Measurements from ENCODE around the gene TMEM91.
"Not testable (repeated sequence)": the region's sequence is repeated elsewhere in the genome, so short reads cannot be mapped to it uniquely, and the experiment has no call there.

The TMEM91 gene

GRCh38 chr19:41353466-41354342 is 22.6 kb upstream of the TMEM91 start, which contains the start of gene TGFB1:
Gene TGFB1, minus strand, starts transcription at chr19:41353922. Its CDS starts 878 bp downstream, at chr19:41353044.
- DNase-seq, result no peak

DNA sequence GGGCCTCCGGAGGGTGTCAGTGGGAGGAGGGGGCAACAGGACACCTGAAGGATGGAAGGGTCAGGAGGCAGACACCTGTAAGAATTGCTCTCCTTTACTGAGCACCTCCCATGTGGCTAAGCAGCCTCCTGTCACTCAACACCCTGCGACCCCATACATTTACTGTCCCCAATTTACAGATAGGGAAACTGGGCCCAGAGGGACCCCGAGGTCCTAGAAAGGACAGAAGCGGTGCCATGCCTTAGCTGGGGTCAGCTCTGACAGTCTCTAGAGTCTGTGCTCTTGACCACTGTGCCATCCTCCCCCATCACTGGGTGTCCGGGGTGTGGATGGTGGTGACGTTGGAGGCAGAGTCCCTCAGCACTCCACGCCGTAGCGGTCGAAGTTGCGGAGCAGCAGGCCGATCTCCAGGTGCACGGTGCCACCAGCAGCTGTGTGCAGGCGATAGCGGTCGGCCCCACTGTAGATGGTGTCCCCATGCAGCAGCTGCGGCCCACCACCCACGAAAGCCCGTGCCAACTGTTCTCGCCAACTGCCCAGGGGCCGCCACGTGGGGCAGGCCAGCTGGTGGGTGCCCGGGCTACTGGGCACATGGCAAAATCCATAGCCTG is 21.9 kb upstream of the TMEM91 start:
- no peak for DNase-seq

GRCh38 chr19:41355035-41355434 is 21.3 kb upstream of the TMEM91 start:
- DNase-seq, result no peak

- DNase-seq, result no peak
Measured at GRCh38 chr19:41355802-41356201, 20.5 kb upstream of the TMEM91 start.

- no peak for DNase-seq
Measured at GRCh38 chr19:41356984-41357739, 19.2 kb upstream of the TMEM91 start.

- DNase-seq, result no peak
Measured at GRCh38 chr19:41357746-41358145, 18.6 kb upstream of the TMEM91 start.

- no peak for DNase-seq
Measured at GRCh38 chr19:41359741-41360140, 16.6 kb upstream of the TMEM91 start.

DNA sequence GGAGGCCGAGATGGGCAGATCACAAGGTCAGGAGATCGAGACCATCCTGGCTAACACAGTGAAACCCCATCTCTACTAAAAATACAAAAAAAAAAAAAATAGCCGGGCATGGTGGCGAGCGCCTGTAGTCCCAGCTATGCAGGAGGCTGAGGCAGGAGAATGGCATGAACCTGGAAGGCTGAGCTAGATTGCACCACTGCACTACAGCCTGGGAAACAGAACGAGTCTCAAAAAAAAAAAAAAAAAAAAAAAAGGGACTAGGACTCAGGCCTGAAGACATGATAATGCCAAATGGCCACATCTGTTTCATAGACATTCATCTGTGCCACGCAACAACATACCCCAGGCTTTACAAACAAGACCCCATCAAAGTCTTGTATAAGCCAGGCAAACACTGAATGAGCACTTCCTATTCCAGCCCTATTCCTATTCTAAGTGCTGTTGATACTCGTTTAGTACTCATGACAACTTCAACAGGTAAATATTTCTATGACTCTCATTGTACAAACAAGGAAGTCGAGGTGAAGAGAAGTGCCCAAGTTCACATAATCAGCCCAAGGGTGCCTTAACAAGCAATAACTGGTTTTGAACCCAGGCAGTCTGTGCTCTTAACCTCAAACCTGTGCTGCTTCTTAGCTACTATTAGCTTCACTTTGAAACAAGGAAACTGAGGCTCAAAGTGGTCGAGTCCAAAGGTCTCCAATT is 14.0 kb upstream of the TMEM91 start:
- DNase-seq, result no peak

GRCh38 chr19:41363371-41363752 is 13.0 kb upstream of the TMEM91 start:
- no peak for DNase-seq

- peak; percentile 94 for DNase-seq
Measured at GRCh38 chr19:41363753-41364523, 12.4 kb upstream of the TMEM91 start, which contains the start of gene B9D2. Gene B9D2, minus strand, starts transcription at chr19:41364149. Its CDS starts 630 bp downstream, at chr19:41363519.

DNA sequence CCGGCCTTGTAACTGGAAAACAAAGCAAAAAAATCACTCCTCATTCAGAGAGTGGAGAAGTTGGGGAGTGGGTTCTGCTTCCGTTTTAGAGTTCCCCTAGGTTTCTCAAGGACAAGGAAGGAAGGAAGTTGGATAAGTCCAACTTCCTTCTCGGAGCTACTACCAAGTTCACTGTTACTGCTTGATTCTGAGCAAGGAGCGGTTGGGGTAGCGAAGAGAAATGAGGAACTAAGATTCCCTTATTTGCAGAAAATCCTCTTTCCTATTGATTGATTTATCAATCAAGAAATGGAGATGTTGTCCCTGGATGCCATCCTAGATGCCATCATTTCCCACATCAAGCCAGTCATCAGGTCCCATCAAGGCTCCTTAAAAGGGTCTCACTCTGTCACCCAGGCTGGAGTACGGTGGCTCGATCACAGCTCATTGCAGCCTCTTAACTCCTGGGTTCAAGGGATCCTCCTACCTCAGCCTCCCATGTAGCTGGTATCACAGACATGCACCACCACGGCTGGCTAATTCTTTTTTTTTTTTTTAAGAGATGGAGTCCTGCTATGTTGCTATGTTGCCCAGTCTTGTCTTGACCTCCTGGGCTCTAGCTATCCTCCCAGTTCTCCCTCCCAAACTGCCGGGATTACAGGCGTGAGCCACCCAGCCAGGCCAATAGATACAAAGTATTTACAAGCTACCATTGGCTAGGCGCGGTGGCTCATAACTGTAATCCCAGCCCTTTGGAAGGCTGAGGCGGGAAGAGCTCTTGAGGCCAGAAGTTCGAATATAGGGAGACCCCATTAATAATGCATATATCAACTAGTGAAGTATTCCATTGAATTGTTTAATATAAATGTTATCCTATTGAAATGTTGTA is 11.6 kb upstream of the TMEM91 start:
- no peak for DNase-seq

DNA sequence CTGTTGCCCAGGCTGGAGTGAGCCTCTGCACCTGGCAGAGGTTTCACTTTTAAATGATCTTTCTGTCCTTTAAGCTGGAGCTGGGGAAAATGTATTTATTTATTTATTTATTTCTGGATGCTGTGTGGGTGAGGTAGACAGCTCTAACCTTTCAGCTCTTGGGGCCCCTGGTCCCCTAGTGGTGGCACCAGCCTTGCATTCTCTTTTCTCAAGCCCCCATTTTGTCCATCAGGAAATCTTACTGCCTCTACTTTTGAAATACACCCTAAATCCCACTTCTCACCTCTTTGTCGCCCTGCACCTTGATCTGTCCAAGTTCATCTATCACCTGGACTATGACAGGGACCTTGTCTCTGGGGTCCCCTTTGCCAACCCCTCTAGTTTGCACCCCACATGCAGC is 10.2 kb upstream of the TMEM91 start:
- no peak for DNase-seq

DNA sequence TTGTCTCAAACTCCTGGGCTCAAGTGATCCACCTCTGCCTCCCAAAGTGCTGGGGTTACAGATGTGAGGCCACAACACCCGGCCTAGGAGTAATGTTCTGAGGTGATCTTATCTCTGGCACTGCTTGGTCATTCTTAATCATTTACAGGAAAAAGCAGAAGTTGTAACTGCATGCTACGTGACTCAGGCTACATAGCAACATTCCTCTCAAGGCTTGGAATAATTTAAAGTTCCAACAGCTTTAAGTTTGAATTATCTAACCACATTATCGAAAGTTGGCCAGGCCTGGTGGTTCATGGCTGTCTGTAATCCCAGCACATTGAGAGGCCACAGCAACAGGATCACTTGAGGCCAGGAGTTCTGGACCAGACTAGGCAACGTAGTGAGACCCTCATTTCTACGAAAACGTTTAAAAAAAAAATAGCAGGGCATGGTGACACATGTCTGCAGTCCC is 8.5 kb upstream of the TMEM91 start:
- no peak for DNase-seq

DNA sequence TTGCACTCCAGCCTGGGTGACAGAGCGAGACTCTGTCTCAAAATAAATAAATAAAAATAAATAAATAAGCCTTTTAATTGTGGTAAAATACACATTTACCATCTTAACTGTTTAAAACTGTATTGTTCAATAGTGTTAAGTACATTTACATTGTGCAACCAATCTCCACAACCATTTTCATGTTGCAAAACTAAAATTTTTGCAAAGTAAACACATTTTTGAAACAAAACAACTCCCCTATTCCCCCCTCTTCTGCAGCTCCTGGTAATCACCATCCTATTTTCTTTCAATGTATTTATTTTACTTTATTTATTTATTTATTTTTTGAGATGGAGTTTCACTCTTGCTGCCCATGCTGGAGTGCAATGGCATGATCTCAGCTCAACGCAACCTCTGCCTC is 6.6 kb upstream of the TMEM91 start:
- no peak for DNase-seq

- not testable (repeated sequence) for DNase-seq
Measured at GRCh38 chr19:41371119-41371518, 5.2 kb upstream of the TMEM91 start.

DNA sequence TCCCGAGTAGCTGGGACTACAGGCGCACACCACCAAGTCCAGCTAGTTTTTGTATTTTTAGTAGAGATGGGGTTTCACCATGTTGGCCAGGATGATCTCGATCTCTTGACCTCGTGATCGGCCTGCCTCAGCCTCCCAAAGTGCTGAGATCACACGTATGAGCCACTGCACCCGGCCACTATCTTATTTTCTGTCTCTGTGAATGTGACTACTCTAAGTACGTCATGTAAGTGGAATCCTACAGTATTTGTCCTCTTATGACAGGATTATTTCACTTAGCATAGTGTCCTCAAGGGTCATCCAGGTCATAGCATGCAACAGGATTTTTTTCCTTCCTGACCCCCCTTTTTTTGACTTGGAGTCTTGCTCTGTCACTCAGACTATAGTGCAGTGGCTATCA is 4.8 kb upstream of the TMEM91 start:
- no peak for DNase-seq

GRCh38 chr19:41372501-41372900 is 3.8 kb upstream of the TMEM91 start:
- DNase-seq, result no peak

- DNase-seq, result no peak
Measured at GRCh38 chr19:41373993-41374392, 2.3 kb upstream of the TMEM91 start.

- no peak for DNase-seq
Measured at GRCh38 chr19:41376998-41377365, 649 bp downstream of the TMEM91 start.

GRCh38 chr19:41377977-41378709 is 1.8 kb downstream of the TMEM91 start:
- no peak for DNase-seq

Data from NCI-H187 treated with DMSO at 0.1 percent for 48 hours (cell line).